HG03097 (cell line): ENCODE results near the gene C7.

ENCODE experiments used
- ATAC-seq: cut with Tn5 transposase; IDR thresholded peaks from one replicate; pipeline ENCODE4 v1.9.1; 2021; ENCODE audit not compliant: unreplicated experiment, low FRiP score

Gene C7

DNA sequence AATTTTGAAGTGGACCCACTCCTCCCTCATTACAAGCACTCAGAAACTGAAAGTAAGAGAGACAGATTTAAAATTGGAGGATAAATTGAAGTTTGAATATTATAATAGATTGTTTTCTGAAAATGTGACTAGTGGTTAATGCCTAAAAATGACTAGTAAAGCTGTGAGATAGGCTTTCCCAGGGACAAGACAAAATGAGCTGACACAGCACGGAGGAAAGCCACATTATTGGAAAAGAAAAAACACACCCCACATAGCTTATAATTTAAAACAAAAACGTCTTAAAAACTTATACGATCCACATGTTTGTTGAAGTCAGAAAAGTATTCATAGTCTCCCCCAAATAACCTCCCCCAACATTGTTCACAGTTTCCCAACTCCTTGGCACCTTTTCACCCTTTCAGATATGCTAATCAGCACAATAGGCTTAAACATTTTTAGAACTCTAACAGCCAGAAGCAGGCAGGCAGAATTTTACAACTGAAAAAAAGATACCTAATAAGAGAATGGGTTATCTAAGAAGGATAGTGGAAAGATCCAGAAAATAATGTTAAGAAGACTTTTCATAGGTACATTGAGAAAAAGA lies 6.1 kb downstream of the C7 start:
- no peak for ATAC-seq

GRCh38 chr5:40916226-40916625 lies 6.9 kb downstream of the C7 start:
- no peak for ATAC-seq

- ATAC-seq = no peak
These were observed 19.7 kb downstream of the C7 start for GRCh38 chr5:40928886-40929448.

DNA sequence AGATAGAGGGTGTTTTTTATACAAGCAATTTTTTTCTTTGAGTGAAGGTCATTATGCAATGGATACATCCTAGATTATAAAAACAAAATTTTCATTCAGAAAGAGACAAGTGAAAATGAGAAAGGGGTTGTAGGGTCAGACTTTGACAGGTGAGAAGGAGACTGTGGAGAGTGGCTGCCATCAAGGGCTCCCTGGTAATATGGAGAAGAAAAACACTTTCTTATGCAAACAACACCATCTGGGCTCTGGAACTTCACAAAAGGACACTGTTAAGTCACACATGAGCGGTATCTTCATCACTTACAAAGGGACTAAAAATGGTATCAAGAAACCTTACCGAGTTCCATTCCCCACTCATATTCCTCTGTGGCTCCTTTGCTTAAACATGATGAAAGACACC lies 23.5 kb downstream of the C7 start:
- ATAC-seq = no peak

DNA sequence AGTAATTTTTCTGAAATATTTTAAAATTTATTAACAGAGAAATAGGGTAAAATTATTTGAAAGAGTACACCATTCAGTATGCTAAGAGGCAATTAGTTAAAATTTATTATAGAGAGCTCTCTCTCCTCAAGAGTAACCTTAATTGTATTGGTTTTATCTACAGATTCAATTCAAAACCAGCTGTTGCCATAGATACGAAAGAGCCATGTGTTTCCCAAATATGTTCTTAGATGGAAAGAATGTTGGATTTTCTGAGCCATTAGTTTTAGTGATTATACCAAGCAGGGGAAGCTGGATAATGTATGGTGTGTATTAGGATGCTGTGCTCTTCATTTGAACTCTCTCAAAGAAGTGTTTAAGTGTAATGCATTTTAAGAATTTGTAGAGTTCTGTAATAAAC lies 27.8 kb downstream of the C7 start:
- no peak for ATAC-seq

DNA sequence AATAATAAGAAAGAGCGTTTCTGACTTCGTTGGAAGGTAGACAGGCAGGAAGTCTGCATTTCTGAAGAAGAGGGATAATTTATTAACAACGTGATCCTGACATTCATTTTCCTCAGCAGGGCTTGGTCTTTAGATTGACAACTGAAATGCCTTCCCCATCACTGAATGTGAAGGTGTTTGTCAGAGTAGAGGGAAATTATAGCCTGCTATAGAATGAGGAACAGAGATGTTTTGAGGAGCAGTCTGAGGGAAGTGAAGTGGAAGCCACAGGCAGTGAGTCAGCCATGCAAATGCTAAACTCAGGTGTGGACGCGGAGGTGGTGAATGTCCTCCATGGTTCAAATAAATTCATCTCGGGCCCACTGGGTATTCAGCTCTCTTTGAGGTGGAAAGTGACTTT lies 30.5 kb downstream of the C7 start:
- ATAC-seq = no peak

GRCh38 chr5:40945111-40945510 lies 35.8 kb downstream of the C7 start:
- no peak for ATAC-seq

GRCh38 chr5:40955313-40955712 lies 46.0 kb downstream of the C7 start:
- no peak for ATAC-seq

DNA sequence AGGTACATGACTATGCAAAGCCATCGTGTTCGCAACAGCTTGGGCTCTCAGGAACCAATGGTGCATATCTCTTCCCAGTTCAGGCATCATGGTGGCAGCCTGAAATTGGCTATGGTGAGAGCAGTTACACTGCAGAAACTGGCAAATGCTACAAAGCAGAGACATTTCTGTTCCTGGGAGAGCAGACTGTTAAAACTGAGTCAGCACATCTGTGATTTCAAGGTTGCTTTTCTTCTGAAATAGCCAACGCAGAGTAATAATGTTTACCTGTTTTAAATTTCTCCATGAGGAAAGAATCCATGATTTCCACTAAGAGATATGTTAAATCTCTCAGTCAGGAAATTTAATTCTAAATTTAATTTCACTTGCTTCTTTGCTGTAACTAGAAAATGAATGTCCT lies 47.8 kb downstream of the C7 start:
- ATAC-seq = no peak

GRCh38 chr5:40958811-40959210 lies 49.5 kb downstream of the C7 start:
- no peak for ATAC-seq

GRCh38 chr5:40960037-40960436 lies 50.7 kb downstream of the C7 start:
- no peak for ATAC-seq

DNA sequence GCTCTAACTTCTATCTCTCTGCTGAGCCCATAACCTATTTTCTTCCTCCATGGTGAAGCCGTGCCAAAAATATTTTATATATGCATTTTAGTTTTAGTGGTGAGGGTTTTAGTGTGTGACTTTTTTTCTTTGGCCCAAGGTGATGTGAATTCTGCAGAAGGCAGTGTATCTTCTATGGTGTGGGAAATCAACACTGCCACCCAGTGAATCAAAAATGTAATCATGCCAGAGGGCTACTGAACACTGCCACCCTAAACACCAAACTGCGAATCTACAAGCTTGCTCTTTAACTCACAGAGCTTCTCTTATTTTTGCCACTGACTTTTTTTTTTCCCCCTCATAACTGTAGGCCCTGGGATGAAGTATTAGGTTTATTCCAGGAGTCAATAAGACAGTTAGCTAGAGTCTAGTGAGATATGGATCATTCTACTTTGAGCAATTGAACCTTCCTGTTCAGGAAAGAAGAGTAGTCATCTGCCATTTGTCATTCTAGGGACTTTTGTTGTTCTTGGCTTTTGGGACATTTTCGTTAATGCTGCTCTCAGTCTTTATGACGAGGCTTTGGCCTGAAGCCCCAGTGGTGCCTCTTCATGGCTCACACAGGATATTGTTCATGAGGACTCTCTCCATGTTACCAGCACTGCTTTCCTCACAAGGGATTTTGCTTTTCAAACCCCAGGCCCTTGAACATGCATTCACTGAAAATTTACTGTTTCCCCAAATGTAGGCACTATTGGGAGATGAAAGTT lies 53.1 kb downstream of the C7 start:
- ATAC-seq = no peak

GRCh38 chr5:40972434-40972833 lies 63.1 kb downstream of the C7 start:
- no peak for ATAC-seq

DNA sequence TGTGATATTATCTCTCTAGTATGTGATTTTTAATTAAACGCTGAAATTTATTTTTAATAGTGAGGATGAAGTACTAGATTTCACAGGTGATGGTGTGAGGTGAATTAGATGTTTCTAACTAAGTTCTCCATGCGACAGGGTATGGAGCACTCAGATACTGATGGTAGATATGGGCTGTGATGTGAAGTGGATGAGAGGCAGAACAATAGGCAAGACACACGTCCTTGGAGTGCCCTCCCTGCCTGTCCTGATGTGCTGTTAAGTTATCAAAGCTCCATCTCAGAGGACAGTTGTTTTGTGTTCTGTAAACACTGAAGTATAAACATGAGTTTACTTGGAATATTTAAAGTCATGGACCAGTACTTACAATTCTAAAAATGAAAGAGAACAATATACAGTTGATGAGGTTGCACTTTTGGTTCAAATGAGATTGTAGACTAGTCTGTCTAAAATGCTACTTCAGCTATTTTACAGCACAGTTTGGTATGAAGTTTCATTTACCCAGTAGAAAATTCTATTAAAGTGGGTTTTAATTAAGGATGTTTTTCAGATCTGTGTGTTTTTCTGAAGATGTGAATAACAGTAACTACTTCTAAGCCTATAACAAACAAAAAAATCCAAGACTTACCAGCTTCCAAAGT lies 64.2 kb downstream of the C7 start:
- ATAC-seq = no peak

DNA sequence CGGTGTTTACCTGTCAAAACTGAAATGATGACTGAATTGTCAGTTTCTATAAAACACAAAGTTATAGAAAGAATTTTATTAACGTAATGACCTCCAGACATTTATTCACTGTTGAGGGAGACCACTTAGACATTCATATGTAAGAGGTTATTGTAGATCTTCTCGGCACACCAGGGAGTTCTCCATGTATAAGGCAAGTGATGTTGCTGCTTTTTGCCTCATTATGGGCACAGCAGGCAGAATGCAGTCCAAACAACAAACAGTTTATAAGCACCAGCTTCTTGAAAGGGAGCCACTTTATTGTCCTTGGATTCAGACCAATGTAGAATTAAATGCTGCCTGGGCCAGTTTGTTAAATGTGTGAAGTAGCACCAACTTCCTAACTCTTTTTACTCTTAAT lies 66.7 kb downstream of the C7 start:
- ATAC-seq = no peak

- ATAC-seq = no peak
These were observed 67.5 kb downstream of the C7 start for GRCh38 chr5:40976836-40977235.

DNA sequence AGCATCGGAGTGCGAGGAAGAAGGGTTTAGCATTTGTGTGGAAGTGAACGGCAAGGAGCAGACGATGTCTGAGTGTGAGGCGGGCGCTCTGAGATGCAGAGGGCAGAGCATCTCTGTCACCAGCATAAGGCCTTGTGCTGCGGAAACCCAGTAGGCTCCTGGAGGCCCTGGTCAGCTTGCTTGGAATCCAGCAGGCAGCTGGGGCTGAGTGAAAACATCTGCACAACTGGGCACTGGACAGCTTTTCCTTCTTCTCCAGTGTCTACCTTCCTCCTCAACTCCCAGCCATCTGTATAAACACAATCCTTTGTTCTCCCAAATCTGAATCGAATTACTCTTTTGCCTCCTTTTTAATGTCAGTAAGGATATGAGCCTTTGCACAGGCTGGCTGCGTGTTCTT lies 72.1 kb downstream of the C7 start:
- no peak for ATAC-seq

GRCh38 chr5:40983781-40984180 lies 74.5 kb downstream of the C7 start:
- no peak for ATAC-seq

- ATAC-seq = no peak
These were observed 75.6 kb downstream of the C7 start for GRCh38 chr5:40984884-40985283.

DNA sequence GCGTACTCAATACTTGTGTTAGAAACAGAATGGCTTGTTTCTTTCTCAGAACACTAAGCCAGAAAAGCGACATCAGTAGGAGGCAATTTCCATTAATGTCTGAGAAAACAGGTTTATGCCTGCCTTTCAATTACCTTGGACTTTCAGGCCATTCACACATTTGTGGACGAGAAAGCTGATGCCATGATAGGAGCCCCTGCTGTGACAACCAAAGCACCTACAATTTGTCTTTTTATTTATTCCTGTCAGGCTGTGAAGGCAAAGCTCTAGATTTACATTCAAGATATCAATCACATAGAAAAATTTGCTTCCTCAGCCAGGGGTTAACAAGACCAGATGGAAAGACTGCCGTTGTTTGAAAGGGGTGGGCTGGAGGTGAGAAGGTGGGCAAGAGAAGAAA lies 76.2 kb downstream of the C7 start:
- no peak for ATAC-seq

DNA sequence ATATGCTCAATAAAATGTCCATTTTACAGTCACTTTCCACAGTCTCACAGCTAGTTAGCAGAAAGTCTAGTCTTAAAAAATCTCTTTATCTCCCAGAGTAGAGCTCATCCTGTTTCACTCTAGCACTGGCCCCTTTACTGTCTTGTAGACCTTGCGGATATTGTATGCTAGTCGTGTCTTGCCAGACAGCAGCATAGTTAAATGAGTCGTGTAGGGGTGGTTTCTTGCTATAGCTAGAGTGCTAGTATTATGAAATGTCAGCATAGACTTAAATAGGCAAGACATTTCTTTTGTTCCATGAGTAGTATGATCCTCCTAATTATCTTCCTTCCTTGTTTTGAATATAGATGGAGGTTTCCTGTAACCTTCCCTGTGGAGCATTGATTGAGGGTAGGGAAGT lies 77.4 kb downstream of the C7 start:
- ATAC-seq = no peak

GRCh38 chr5:40987349-40987748 lies 78.1 kb downstream of the C7 start:
- ATAC-seq = no peak
